ENCODE data around the gene IGSF9B. TPM values are rescaled to one million over a fixed set of nuclear protein-coding genes. Genes with fewer than 3 reads are reported as not detected.

Gene IGSF9B
- total RNA-seq, 4 donors from 2014 or later, result 2.1 to 5.1 (median 2.8) TPM

DNA sequence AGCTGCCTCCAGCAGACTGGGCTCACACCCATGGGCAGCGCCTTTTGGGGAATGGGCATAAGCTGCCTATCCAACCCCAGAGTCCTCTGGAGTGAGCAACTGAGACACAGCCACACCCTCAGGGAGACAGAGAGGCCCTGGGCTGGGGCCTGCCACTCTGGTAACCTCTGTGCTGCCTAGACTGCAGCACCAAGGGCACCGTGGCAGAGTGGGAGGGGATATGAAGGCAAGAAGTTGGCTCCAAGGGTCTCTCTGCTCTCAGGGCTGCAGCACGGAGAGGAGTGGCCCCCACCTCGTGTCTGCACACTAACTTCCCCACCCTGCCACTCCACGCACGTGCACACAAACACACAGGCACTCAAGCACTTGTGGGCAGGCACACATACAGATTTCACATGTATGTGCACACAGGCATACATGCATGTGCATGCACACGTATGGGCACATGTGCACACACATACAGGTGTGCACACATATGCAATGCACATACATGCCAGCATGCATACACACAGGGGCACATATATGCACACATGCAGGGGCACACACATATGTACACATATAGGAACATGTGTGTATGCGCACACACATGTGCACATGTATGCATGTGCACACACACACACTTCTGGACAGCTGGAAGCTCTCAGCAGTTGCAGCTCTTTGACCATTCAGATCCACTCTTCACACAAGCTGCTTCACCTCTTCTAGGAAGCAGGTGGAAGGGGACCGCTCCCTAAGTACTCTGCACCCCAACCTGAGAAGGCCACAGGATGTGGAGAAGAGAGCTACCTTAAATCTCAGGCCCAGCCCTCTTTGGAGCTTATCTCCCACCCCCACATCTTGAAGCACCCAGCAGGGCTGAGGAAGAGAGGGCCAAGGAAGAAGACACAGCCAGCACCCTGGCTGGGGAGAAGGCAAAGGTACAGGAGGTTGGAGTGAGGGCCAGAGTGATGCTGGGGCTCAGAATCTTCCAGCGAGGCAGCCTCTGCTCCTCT is 4.3 kb downstream of the IGSF9B start:
- 51 to 68% methylated on average over 10 of the region's 10 CpGs for WGBS, 2 donors
- Histone ChIP-seq H3K27me3 (peaks cover 3 to 93% of the 10 kb centered on the region in 2 donors), H3K27ac (peak overlapping the region in 1 of 4 donors; percentile 29), H3K36me3 (no peaks in the 10 kb centered on the region), H3K4me3 (peak overlapping the region in 2 of 4 donors; percentile 1 to 19), H3K9me3 (no peaks in the 10 kb centered on the region), H3K4me1 (peaks cover 0 to 71% (median 24%) of the 10 kb centered on the region in 4 donors)
- TF ChIP-seq CTCF (IDR thresholded peaks at IDR 0.05) (no peak), POLR2A (IDR thresholded peaks at IDR 0.05) (no peak), EP300 (IDR thresholded peaks at IDR 0.05) (no peak)
- DNase-seq (ENCODE audit: low spot score in 2 of 2), result no peak

GRCh38 chr11:133951327-133952198 is 5.2 kb downstream of the IGSF9B start:
- WGBS, 2 donors, result 15 to 40% methylated on average over 22 to 31 of the region's 32 CpGs
- H3K36me3 ChIP-seq, result no peaks in the 10 kb centered on the region
- H3K4me1 ChIP-seq, result peaks cover 0 to 77% (median 29%) of the 10 kb centered on the region in 4 donors
- no peaks in the 10 kb centered on the region for H3K9me3 ChIP-seq
- TF ChIP-seq CTCF (IDR thresholded peaks at IDR 0.05) (no peak), POLR2A (IDR thresholded peaks at IDR 0.05) (no peak), EP300 (IDR thresholded peaks at IDR 0.05) (no peak)
- H3K4me3 ChIP-seq, result peak overlapping the region in 2 of 4 donors; percentile 1 to 19
- no peak for DNase-seq (ENCODE audit: low spot score in 2 of 2)
- H3K27me3 ChIP-seq, result peaks cover 3 to 96% of the 10 kb centered on the region in 2 donors
- H3K27ac ChIP-seq, result peak overlapping the region in 2 of 4 donors; percentile 11 to 29

DNA sequence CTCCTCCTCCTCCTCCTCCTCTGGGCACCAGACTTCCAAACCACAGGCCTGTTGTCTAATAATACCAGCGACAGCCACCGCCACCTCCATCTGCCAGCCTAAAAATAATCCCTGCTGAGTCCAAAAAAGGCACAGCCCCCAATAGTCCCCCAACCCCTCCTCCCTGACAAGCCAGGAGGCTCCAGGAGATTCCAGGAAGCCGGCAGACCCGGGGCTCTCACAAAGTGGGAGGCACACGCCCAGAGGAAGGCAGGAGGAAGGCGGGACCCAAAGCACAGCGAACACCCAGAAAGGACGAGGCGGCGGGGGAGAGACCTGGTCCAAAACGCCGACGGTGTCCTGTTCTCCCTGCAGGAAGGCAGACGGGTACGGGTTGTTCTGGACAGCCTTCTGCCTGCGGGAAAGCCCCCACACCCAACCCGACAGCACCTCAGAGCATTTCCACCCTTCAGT is 5.9 kb downstream of the IGSF9B start:
- peaks cover 3 to 97% of the 10 kb centered on the region in 2 donors for H3K27me3 ChIP-seq
- 36 to 55% methylated on average over 16 to 17 of the region's 17 CpGs for WGBS, 2 donors
- DNase-seq (ENCODE audit: low spot score in 2 of 2), result no peak
- H3K9me3 ChIP-seq, result no peaks in the 10 kb centered on the region
- H3K27ac ChIP-seq, result no peak overlapping the region
- H3K4me3 ChIP-seq, result peak overlapping the region in 1 of 4 donors; percentile 1
- no peak for TF ChIP-seq POLR2A (IDR thresholded peaks at IDR 0.05)
- TF ChIP-seq EP300 (IDR thresholded peaks at IDR 0.05), result no peak
- no peak for TF ChIP-seq CTCF (IDR thresholded peaks at IDR 0.05)
- H3K36me3 ChIP-seq, result no peaks in the 10 kb centered on the region
- peaks cover 0 to 77% (median 31%) of the 10 kb centered on the region in 4 donors for H3K4me1 ChIP-seq

DNA sequence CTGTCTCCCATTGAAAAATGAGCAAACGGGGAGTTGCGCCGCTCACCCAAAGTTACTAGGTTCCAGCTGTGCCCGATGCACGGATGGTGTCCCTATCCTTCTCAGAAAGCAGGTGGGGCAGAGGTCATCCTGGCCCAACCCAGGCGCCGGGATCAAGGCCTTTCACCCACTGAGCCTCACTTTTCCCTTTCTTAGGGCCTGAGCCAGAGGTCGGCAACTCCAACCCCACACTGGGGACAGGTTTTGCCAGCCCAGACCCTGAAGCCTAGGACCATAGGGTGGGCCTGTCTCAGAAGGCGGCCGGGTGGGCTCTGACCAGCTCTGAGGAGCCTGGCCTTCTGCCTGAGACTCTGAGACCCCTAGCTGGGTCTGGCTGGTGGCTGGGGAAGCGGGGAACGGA is 6.3 kb downstream of the IGSF9B start:
- Histone ChIP-seq H3K27ac (no peak overlapping the region), H3K27me3 (peaks cover 3 to 97% of the 10 kb centered on the region in 2 donors), H3K36me3 (no peaks in the 10 kb centered on the region), H3K9me3 (no peaks in the 10 kb centered on the region), H3K4me3 (no peak overlapping the region), H3K4me1 (peaks cover 0 to 77% (median 31%) of the 10 kb centered on the region in 4 donors)
- TF ChIP-seq POLR2A (IDR thresholded peaks at IDR 0.05) (no peak), CTCF (IDR thresholded peaks at IDR 0.05) (no peak), EP300 (IDR thresholded peaks at IDR 0.05) (no peak)
- WGBS, 2 donors, result 84 to 85% methylated on average over 8 to 12 of the region's 12 CpGs
- no peak for DNase-seq (ENCODE audit: low spot score in 2 of 2)
